NCI-H345 (cell line): Measurements from ENCODE around the gene NASP.

ENCODE experiments used
- DNase-seq: peaks from one replicate; lab custom pipeline; 2025; lab: John Stamatoyannopoulos, UW

Gene NASP

DNA sequence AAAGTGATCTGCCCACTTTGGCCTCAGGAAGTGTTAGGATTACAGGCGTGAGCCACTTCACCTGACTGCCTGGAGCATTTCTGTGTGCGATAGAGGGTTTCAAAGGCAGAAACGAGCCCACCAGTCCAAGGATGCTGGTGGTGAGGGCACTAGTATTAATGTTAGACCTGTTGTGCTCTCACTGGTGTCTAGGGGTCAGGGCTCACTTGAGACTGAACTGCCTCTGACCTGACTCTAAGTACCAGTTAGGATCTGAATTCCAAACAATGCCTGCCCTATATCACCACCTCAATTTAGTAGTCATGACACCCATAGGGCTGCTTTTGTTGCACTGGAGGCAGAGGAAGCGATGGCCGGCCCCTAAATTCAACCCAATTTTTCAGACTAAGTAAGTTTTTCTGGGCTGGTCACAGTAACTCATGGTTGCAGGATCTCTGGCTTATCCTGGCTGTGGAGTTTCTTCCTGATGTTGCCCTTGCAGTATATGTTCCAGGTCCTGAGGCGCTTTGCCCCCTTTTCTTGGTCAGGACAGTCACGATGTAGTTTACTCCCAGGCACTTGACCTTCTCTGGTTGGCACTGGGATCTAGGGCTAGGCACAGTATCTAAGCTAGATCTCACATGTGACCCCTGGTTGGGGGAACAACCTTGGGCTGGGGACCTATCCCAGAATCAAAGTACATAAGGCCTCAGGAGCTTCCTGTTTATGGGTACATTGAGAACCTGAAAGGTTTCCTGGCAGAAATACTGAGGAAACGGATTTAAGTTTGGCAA, 35.5 kb downstream of the NASP start:
- no peak for DNase-seq

- no peak for DNase-seq
Observed at GRCh38 chr1:45620588-45621500, 37.0 kb downstream of the NASP start.

DNA sequence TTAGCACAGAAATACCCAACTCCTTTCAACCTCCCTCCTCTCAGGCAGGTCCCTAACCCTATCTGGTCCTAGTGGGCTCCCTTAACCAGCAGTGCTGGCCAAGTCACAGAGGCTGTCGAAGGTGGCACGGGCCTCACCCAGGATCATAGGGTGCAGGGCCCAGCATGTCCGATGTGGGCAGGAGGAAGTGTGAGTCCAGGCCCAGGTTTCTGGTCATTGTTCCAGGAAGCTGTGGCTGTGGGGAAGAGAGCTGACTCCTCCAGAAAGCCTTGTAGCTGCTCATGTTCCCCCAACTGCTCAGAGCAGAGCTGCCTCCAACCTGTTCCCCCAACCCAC, 37.6 kb downstream of the NASP start:
- DNase-seq = no peak

DNA sequence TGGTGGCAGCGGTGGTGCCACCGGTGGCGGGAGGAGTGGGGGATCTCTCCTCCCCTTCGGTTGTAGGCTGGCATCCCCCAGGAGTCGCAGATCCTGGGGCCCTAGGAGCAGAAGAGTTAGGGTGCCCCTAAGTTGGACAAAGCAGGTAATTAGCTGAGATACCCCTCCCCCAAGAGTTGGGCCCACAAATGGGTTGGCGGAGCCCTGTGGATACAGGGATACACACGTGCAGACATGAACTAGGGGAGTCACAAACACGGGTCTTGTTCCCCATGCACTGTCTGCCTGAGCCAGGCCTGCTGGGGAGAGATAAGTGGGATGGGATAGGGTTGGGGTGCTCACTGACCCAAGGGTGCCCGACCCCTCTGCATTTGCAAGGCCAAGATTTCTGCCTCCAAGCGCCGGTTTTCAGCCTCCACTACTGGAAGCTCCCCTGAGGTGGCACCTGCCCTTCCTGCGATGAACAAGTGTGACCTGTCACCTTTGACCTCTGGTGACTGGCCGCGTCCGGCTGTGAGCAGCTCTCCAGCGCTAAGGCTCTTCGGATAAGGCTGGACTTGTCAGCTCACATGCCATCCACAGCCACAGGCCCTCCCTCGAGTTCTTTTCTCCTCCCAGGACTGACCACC, 38.2 kb downstream of the NASP start:
- DNase-seq = no peak

- DNase-seq = no peak
Observed at GRCh38 chr1:45622524-45623394, 38.9 kb downstream of the NASP start.

DNA sequence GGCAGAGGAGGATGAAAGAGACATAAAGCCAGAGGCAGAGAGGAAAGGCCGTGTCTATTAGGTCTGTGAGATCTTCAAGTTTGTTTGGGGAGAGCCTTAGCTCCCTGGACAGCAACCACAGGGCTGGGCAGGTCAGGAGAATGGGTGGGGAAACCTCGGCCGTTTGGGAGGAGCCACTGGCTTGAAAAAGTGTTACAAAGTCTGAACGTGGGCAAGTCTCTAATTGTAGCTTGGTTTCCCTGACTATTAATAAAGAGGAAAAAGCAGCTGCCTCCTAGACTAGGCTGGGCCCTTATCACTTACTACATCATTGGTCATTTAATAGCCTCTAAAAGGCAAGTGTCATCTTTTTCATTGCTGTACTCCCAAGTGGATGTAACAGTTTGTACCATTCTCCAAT, 40.1 kb downstream of the NASP start, which contains the start of gene CCDC17:
TSS of gene CCDC17 (minus strand) at position 83 of the 400 bp plus-strand sequence. CDS start 145 bp downstream, outside the sequence.
- no peak for DNase-seq

- DNase-seq = no peak
Observed at GRCh38 chr1:45629035-45629434, 45.2 kb downstream of the NASP start.

- no peak for DNase-seq
Observed at GRCh38 chr1:45630429-45630828, 46.6 kb downstream of the NASP start.

DNA sequence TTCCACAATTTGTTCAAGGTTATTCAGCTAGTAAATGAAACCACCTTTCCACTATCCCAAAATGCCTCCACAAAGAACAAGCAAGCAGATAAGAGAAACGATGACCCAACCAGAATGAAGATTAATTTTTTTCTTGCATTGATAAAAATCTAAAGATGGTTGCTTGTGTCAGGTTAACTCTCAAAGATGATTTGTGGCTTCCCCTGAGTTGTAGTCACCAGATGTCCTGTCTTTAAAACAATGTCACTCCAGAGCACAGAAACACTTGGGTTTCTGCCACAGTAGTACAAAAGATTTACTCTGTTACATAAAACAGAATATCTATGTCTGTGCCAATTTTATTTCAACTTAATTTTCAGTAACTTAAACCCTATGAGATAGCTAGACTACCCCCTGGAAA, 51.4 kb downstream of the NASP start:
- no peak for DNase-seq

DNA sequence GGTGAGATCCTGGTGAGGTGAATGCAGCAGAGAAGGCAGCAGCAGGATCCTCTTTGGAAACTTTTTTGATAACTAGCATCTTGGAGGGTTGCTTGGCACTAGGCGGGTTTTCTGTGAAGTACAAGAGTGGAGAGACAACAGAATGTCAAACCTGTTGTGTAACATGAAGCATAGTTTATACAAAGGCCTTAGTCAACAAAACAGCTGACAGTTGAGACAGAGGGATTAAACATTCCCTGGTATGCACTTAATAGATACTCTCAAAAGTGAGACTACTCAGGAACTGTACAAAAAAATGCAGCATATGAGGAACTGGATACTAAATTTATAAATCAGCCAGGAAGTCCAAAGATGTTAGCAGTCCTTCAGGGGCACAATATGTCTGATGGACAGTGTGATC, 56.5 kb downstream of the NASP start:
- no peak for DNase-seq

GRCh38 chr1:45643321-45643720, 59.5 kb downstream of the NASP start:
- no peak for DNase-seq

GRCh38 chr1:45643978-45644377, 60.1 kb downstream of the NASP start:
- no peak for DNase-seq

DNA sequence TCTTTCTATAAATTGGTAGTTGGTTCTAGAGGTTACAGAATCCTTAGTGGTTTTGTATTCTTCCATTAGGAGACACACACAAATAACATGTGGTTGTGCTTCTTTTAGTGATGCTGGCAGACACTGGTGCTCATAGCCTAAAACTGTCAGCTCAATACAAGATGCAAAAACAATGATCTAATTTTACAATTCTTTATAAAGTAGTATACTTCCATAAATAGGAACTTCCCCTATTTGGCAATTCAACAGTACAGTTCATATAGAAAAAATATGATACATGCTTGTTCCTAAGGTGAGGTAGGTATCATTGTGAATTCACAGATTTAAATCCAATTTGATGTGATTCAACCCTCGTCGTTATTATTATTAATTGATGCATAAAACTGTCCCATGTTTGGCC, 60.8 kb downstream of the NASP start:
- no peak for DNase-seq

DNA sequence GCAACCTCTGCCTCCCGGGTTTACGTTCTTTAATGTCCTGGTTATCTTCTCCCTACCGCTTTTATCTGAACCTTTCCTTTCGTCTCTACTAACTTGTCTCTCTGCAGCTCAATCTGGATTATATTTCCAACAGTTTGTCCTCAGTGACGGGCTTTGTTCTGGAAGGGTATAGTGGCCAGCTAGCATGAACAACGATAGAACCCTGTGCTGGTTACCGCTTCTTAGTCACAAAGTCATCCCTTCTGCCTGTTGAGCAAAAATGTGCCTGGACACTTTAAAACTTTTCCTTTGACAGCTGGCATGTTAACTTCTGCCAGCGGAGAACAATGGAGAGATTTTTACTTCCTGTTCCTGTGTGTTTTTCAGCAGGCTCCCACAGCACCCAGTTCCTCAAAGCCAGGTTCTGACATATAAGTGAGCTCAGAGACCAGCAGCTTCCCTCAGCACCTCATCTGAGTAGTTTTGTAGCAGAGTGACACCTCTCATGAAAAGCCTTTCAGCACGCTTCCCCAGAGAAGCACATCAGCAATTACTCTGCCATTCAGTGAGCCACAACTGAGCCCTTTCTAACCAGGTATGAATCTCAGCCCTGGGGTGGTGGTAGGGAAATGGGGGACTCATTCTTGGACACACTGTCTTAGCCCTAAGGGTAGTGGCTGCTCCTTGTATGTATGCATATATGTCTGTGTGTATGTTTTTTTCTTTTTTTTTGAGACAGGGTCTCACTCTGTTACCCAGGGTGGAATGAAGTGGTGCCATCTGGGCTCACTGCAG, 63.6 kb downstream of the NASP start:
- no peak for DNase-seq

GRCh38 chr1:45654540-45655280, 70.9 kb downstream of the NASP start:
- DNase-seq = no peak

DNA sequence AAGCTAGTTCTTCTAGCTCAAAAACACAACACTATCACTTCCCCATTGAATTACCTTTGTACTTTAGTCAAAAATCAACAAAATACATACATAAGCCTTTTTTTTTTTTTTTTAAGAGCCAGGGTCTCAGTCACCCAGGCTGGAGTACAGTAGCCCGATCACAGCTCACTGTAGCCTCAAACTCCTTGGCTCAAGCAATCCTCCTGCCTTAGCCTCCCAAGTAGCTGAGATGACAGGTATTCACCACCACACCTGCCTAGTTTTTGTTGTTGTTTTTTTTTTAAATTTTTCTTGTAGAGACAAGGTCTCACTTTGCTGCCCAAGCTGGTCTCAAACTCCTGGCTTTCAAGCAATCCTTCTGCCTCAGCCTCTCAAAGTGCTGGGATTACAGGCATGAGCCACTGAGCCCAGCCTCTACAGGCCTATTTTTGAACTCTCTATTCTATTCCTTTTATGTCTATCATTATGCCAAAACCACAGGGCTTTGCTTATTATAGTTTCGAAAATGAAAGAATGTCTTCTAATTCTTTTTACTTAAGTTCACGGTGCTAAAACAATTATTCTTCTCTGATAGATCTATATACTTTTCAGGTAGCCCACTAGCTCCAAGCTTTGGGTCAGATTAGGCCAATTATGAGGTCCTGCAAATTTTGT, 72.9 kb downstream of the NASP start:
- no peak for DNase-seq

- DNase-seq = no peak
Observed at GRCh38 chr1:45658171-45658570, 74.3 kb downstream of the NASP start.

GRCh38 chr1:45659222-45659621, 75.4 kb downstream of the NASP start:
- no peak for DNase-seq

- no peak for DNase-seq
Observed at GRCh38 chr1:45660336-45660735, 76.5 kb downstream of the NASP start.

GRCh38 chr1:45666836-45667235, 83.0 kb downstream of the NASP start:
- DNase-seq = no peak
